Aorta (tissue), 5 donors: Measurements from ENCODE around the gene GMDS. TPM values are rescaled to one million over a fixed set of nuclear protein-coding genes. Genes with fewer than 3 reads are reported as not detected.

ENCODE experiments used
- ATAC-seq: fragments of 200-7000 bp; cut with Tn5 transposase; one replicate; pipeline ENCODE4 v1.9.1; 2022; ENCODE audit warnings: moderate library complexity; ENCODE audit not compliant: low FRiP score
- DNase-seq, 2 donors: peaks; one replicate each; pipeline ENCODE4 v3.0.0-alpha.2; 2020
- H3K27ac ChIP-seq, 2 donors: one replicate each; pipeline ENCODE4 v1.5.1; 2013; ENCODE audit warnings: low read length in 2 of 2, mild to moderate bottlenecking in 2 of 2, moderate library complexity in 2 of 2, control low read depth in 1 of 2, inconsistent platforms in 1 of 2, low read depth in 1 of 2
- H3K27me3 ChIP-seq, 2 donors: one replicate each; pipeline ENCODE4 v1.6.1; 2013; ENCODE audit warnings: control low read depth in 1 of 2, low read length in 1 of 2, mild to moderate bottlenecking in 1 of 2, moderate library complexity in 1 of 2; ENCODE audit not compliant: insufficient read depth in 2 of 2, control insufficient read depth in 1 of 2
- H3K36me3 ChIP-seq, 2 donors: one replicate each; pipeline ENCODE4 v1.6.1; 2013; ENCODE audit warnings: control low read depth in 1 of 2, low read length in 1 of 2, mild to moderate bottlenecking in 1 of 2; ENCODE audit not compliant: insufficient read depth in 2 of 2, control insufficient read depth in 1 of 2
- H3K4me1 ChIP-seq, 2 donors: one replicate each; pipeline ENCODE4 v1.6.1; 2013; ENCODE audit warnings: low read length in 2 of 2, control low read depth in 1 of 2, mild to moderate bottlenecking in 1 of 2, moderate library complexity in 1 of 2; ENCODE audit not compliant: insufficient read depth in 2 of 2, control insufficient read depth in 1 of 2
- H3K4me3 ChIP-seq, 2 donors: one replicate each; pipeline ENCODE4 v1.5.1; 2013; ENCODE audit warnings: low read length in 2 of 2, control low read depth in 1 of 2, mild to moderate bottlenecking in 1 of 2
- H3K9me3 ChIP-seq: one replicate; pipeline ENCODE4 v1.6.1; 2013; ENCODE audit warnings: mild to moderate bottlenecking, low read length; ENCODE audit not compliant: control insufficient read depth
- WGBS, 2 donors: extraction: QIAGEN DNeasy Blood & Tissue Kit; methylation state at CpG; one replicate each; pipeline ENCODE4 v1.1.7; 2013; 5-methylcytosine and 5-hydroxymethylcytosine counted together
- intact Hi-C, 2 donors: fragments of 100-400 bp; cut with DNase I; formaldehyde crosslinking; loops; one replicate each; pipeline versions ENCODE4 v1.14.2 to v1.15.0; 2022
- polyA plus RNA-seq, 2 donors: library from polyadenylated mRNA; stranded (reverse); fragments of 200-250 nt; gene quantifications; one replicate each; pipeline ENCODE4 v1.2.3, GENCODE V29; 2013
- total RNA-seq, 2 donors: library from RNA; stranded (reverse); fragmentation: NEBNext Ultra II Directional; extraction: Animal tissue kit (Norgen Biotek cat#: 25700); gene quantifications; one replicate each; pipeline ENCODE4 v1.2.1, GENCODE V29; 2021
- donor health status: healthy with polysubstance abuse.
- donor health status: Bipolar disorder and iron deficiency.
- donor health status: DM: no; HTN: no; CAD: no.
- donor health status: DM: no; HTN: no; CAD: no.
- donor health status: DM: yes; HTN: yes; CAD: no.

Gene GMDS
- total and polyA plus RNA-seq, 4 donors, result 66.1 to 138 (median 84.9) TPM

DNA sequence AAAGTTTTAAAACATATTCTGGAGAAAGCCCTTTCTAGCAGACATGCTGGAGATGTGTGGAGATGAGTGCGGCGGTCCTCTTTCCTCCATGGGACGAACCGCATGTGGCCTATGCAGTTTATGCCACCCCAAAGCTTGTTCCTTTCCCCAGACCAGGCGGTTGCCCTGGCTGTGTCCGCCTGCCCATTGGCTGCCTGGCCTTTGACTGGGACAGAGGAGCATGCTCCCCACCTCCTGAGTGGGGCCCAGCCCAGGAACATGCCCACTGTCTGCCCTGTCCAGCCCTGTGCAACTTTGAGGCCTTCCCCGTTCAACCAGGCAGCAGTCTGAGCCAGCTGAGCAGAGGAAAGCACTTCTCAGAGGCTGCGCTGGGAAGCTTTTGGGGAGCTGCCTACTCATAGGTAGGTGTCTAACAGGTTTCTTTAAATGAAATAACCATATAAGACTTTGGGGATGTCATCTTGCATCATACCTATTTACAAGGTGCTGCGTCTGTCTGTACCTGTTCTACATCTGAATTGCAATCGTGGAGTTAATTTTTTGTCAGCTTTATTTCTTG lies 615.1 kb downstream of the GMDS start:
- DNase-seq, result no peak
- no peaks in the 10 kb centered on the region for H3K27me3 ChIP-seq
- H3K9me3 ChIP-seq, result no peaks in the 10 kb centered on the region
- H3K27ac ChIP-seq, result peak overlapping the region in 1 of 2 donors; percentile 39
- no peak for ATAC-seq
- WGBS, 2 donors, result 81 to 83% methylated on average over 10 of the region's 10 CpGs
- H3K4me3 ChIP-seq, result no peak overlapping the region
- intact Hi-C loops, result loop anchor here in 1 of 2 donors (10.0 kb wide), 1 partner anchor 375 kb away; no protein-coding TSS in a partner anchor
- H3K36me3 ChIP-seq, result no peaks in the 10 kb centered on the region
- H3K4me1 ChIP-seq, result peaks cover 2 to 4% of the 10 kb centered on the region in 2 donors

DNA sequence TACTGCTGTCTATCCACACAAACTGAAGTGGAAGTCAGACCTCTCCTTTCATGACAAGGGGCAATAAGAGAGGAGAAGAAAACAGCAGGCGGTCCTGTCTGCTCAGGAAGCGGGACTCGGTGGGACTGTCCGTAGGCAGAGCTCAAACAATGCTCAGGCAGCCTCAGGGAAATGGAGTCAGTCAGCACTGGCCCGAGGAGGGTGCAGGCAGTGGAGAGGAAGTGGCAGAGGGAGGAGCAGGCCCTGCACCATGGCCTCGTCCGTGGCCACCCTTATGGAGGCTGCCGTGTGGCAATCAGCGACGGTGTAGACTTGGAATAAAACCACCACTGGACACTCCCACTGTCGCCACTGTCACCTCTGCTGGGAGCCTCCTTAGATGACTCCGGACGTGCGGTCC lies 616.1 kb downstream of the GMDS start:
- H3K4me3 ChIP-seq, result no peak overlapping the region
- no peak for ATAC-seq
- H3K36me3 ChIP-seq, result no peaks in the 10 kb centered on the region
- no peaks in the 10 kb centered on the region for H3K9me3 ChIP-seq
- H3K27ac ChIP-seq, result peak overlapping the region; percentile 73 to 96
- 71 to 74% methylated on average over 14 of the region's 14 CpGs for WGBS, 2 donors
- intact Hi-C loops, result loop anchor here (5.0 to 10.0 kb wide), 6 partner anchors 58 to 408 kb away; no protein-coding TSS in a partner anchor
- H3K4me1 ChIP-seq, result peaks cover 2 to 4% of the 10 kb centered on the region in 2 donors
- H3K27me3 ChIP-seq, result no peaks in the 10 kb centered on the region
- no peak for DNase-seq

DNA sequence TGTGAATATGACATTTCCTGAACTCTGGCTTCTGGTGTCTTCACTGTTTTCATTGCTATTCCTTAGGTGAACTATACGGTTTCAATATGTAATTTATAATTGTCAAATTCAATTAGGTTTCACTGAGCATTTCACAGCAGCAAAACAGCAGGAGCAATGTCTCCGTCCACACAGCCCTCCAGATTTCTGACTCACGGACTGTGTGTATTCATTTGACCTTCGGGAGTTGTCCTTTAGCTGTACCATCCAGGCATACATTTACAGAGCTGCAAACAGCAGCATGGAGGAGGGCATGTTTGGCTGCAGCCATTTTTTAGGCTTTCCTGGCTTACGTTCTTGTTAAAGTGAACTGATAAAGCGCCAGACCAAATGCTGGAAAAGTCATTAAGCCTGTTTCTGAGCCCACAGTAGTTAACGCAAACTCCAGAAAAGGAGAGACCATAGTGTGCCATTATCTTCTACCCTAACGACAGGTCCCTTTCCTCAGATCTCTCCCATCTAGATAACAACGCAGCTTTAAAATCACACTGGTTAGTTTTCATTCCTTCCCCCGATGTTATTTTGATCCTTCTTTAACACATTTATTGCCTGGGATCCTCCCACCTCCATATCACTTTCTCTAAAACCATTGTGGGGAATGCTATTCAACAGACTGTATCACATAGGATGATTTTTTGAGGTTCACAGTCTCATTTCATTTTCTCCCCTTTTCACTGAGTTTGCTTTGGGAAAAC lies 617.4 kb downstream of the GMDS start:
- Histone ChIP-seq H3K27ac (peak overlapping the region; percentile 83 to 96), H3K9me3 (no peaks in the 10 kb centered on the region), H3K4me3 (peak overlapping the region in 1 of 2 donors; percentile 20), H3K27me3 (no peaks in the 10 kb centered on the region), H3K36me3 (no peaks in the 10 kb centered on the region), H3K4me1 (peaks cover 2 to 4% of the 10 kb centered on the region in 2 donors)
- DNase-seq, result no peak
- no peak for ATAC-seq
- 4 to 9% methylated on average over 10 of the region's 10 CpGs for WGBS, 2 donors
- intact Hi-C loops, result loop anchor here (5.0 to 10.0 kb wide), 6 partner anchors 59 to 409 kb away; no protein-coding TSS in a partner anchor

DNA sequence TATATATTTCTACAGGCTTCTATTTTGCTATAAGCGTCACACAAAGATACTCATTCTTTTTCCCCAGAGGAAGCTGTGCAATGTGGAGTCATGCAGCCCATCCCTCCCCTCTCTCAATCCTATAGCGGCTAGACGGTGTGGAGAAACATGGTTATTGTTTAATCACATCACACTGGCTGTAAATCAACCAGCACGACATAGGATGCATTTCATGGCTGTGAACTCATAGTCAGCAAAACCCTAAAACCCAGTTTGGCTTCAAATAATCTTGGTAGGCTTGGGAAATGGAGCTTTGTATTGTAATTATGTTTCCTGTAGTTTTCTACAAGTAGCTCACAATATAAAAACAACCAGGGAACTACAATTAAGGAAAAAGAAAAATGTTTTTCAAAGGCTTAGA lies 618.9 kb downstream of the GMDS start:
- Histone ChIP-seq H3K36me3 (no peaks in the 10 kb centered on the region), H3K27ac (peak overlapping the region; percentile 92 to 98), H3K27me3 (no peaks in the 10 kb centered on the region), H3K4me3 (peak overlapping the region in 1 of 2 donors; percentile 68), H3K9me3 (no peaks in the 10 kb centered on the region), H3K4me1 (peaks cover 2 to 4% of the 10 kb centered on the region in 2 donors)
- ATAC-seq (no peak), DNase-seq (no peak)
- 4 to 6% methylated on average over 4 of the region's 4 CpGs for WGBS, 2 donors
- intact Hi-C loops, result loop anchor here (5.0 to 10.0 kb wide), 6 partner anchors 61 to 411 kb away; no protein-coding TSS in a partner anchor

DNA sequence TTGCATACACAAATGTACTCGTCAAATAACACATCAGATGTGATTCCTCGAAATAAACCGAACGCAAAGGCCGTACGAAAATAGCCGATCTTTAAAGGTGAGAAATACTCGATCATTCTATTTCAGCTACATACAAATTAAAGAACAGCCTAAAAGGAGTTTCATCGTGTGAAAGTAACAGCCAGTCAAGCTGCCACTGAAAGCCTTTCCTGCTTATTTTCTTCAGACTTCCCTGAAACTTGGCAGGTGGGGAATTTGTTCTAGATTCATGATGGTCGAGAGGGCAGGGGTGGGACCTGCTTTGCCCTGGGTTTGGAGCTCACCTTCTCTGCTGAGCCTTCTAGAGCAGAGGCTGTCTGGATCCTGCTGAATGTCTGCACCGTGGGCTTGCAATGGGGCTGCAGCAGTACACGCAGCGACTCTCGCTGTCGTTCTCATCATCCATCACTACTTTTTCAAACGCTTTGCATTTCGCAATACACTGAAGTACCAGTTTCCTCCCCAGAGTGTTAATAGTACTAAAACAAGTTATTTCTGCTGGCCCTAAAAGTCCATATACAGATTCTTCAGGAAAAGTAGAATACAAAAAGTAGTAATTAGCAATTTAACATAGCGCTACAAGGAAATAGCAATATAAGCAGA lies 619.5 kb downstream of the GMDS start:
- ATAC-seq, result peak; percentile 13
- Histone ChIP-seq H3K9me3 (no peaks in the 10 kb centered on the region), H3K27ac (peak overlapping the region; percentile 96 to 99), H3K4me1 (peaks cover 2 to 3% of the 10 kb centered on the region in 2 donors), H3K4me3 (peak overlapping the region; percentile 68 to 90), H3K27me3 (no peaks in the 10 kb centered on the region), H3K36me3 (no peaks in the 10 kb centered on the region)
- WGBS, 2 donors, result 1 to 4% methylated on average over 18 of the region's 18 CpGs
- DNase-seq, result peak in 1 of 2 donors; percentile 59
- intact Hi-C loops, result loop anchor here (5.0 to 10.0 kb wide), 6 partner anchors 61 to 411 kb away; no protein-coding TSS in a partner anchor

DNA sequence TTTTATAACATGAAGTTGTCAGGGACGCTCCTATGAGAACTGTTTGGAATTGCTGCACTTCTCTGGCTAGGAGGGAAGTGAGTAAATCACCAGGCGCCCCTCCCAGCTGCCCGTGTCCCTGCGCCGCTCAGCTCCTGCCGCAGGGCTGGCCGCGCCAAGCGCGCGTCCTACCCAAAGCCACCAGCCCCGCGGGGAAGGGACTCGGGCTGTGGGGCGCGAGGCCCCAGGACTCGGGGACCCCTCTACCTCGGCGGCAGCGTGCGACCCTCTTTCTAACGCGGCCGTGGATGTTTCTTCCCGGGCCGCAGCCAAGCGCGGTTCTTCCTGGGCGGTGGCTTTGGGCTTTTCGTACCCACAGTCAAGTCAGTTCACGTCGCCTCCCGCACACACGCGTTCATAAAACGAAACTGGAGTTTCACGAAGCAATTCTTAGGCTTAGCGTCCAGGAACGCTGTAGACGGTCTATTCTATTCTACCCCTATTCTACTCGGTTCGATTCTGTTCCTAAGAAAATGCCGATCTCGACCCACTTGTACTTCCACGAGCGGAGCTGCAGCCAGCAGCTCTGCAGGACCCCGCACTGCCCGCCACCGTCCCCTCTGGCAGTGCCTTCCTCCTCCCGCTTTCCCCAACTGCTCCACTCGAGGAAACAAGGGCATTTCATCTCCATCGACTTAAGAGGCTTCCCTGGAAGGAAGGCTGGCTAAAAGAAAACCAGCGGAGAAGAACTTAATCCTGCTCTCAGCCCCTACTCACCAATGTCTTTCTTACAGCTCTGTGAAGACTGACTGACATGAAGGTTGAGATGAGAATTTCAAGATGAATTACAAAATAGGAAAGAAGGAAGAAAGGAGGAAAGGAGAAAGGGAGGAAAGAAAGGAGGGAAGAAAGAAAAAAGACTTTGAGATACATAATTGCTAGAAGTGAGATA lies 620.3 kb downstream of the GMDS start:
- DNase-seq (peak in 1 of 2 donors; percentile 77), ATAC-seq (peak; percentile 67)
- no peaks in the 10 kb centered on the region for H3K9me3 ChIP-seq
- no peaks in the 10 kb centered on the region for H3K27me3 ChIP-seq
- 0 to 1% methylated on average over 53 of the region's 53 CpGs for WGBS, 2 donors
- no peaks in the 10 kb centered on the region for H3K36me3 ChIP-seq
- peak overlapping the region; percentile 68 to 90 for H3K4me3 ChIP-seq
- peak overlapping the region; percentile 98 to 99 for H3K27ac ChIP-seq
- intact Hi-C loops, result loop anchor here (5.0 to 10.0 kb wide), 7 partner anchors 62 to 572 kb away; no protein-coding TSS in a partner anchor
- H3K4me1 ChIP-seq, result peaks cover 0 to 2% of the 10 kb centered on the region in 2 donors

DNA sequence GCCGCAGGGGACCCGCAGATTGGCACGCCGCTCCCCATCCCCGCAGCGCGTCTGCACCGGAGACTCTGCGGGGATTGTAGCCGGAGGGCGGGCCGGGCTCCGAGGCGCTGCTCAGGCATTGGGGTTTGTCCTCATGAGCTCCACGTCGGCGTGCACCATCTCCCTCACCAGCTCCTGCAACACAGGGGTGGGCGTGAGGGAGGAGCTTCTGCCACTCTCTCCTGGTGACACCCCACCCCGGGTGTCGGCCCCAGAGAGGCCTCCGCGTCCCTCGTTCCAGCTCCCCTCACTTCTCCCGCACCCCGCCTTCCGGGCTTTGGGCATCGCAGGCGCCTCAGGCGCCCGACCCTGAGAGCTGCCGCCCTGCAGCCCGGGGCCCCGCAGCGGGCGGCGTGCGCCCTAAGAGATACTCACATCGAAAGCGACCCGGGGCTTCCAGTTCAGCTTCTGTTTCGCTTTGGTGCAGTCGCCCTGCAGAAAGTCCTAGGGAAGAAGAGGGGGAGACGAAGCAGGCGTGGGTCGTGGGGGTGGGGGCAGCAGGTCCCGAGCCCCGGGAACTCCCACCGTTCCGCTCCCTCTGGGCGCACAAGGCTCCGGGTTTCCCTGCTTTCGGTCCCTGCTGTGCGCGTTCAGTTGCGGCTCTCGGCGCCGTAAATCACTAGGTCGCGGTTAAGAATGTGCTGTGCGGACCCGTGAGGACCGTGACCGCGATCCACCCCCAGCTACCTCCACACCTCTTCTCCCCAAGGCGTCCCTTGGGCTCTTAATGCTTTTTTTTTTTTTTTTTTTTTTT lies 621.2 kb downstream of the GMDS start:
- H3K27ac ChIP-seq, result peak overlapping the region; percentile 98 to 99
- WGBS, 2 donors, result 1 to 5% methylated on average over 57 to 66 of the region's 66 CpGs
- H3K4me1 ChIP-seq, result peaks cover 0 to 2% of the 10 kb centered on the region in 2 donors
- no peaks in the 10 kb centered on the region for H3K9me3 ChIP-seq
- peak overlapping the region; percentile 68 to 90 for H3K4me3 ChIP-seq
- DNase-seq (peak in 1 of 2 donors; percentile 80), ATAC-seq (peak; percentile 27)
- H3K36me3 ChIP-seq, result no peaks in the 10 kb centered on the region
- H3K27me3 ChIP-seq, result no peaks in the 10 kb centered on the region
- intact Hi-C loops, result loop anchor here (5.0 to 10.0 kb wide), 2 partner anchors 181 to 573 kb away; no protein-coding TSS in a partner anchor
